HG02678 (cell line): Measurements from ENCODE around the gene SGSM2.

Experiments used
- ATAC-seq: cut with Tn5 transposase; IDR thresholded peaks from one replicate; pipeline ENCODE4 v1.9.1; 2021; ENCODE audit warnings: mild to moderate bottlenecking, moderate library complexity; ENCODE audit not compliant: unreplicated experiment

The SGSM2 gene

DNA sequence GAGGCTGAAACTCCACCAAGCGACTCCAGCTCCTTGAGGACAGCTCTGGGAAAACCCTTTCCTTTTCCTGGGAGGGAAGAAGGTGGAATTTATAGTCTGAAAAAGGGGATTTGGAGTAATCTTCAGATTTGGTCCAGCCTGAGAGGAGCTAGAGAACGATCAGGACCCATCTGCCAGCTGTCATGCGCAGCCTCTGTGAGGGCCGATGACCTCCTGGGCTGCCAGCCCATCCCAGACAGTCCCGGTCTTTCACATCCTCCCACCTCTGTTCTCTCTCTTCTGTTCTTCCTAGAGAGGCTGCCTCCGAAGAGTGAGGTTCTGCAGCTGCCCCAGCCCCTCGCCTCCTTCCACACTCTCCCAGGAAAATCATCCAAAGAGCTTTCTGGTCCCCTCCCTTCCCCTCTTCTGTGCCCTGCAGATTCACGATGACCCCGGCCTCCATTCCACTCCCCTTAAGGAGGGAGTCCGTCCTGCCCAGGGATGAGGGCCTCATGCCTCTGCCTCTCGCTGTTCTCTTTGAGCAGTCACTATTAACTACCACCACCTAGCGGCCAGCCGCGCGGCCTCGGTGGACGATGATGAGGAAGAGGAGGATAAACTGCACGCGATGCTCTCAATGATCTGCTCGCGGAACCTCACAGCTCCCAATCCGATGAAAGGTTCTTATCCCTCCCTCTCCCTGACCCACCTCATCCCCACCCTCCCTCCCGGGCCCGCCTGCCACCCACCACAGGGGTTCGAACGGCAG is 29.6 kb downstream of the SGSM2 start:
- no peak for ATAC-seq

DNA sequence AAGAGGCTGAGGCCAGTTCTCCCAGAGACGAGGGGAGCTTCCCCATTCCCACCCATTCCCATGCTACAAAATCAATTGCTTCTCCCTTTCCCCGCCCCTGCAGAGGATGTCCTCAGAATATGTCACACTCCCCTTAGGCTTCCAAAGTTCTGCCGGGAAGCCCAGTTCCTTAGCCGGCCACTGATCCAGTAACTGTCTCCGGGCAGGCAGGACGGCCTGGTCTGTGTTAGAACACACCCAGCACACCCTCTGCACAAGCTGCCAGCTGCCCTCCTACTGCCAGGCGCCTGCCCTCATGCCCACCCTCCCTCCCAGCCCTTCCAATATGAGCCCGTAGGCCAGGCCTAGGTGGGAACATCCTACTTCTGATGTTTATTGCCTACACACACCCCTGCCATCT is 31.1 kb downstream of the SGSM2 start:
- ATAC-seq = no peak

DNA sequence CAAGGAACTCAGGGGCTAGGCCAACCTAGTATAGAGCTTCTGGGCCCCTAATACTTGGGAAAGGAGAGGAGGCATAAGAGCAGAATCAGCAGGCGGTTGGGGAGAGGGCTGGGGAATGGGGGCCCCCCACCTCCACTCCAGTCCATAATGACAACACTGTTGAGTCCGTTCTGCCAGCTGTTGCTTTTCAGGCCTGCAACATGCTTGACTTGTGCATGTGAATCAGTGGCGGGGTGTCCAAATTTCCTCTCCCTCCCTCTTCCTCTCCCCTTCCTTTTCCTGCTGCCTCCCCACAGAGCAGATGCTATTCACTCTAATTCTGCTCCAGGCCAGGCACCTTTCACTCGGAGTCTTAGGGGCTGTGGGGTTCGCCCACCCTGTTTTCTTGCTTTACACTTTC is 31.7 kb downstream of the SGSM2 start:
- no peak for ATAC-seq

DNA sequence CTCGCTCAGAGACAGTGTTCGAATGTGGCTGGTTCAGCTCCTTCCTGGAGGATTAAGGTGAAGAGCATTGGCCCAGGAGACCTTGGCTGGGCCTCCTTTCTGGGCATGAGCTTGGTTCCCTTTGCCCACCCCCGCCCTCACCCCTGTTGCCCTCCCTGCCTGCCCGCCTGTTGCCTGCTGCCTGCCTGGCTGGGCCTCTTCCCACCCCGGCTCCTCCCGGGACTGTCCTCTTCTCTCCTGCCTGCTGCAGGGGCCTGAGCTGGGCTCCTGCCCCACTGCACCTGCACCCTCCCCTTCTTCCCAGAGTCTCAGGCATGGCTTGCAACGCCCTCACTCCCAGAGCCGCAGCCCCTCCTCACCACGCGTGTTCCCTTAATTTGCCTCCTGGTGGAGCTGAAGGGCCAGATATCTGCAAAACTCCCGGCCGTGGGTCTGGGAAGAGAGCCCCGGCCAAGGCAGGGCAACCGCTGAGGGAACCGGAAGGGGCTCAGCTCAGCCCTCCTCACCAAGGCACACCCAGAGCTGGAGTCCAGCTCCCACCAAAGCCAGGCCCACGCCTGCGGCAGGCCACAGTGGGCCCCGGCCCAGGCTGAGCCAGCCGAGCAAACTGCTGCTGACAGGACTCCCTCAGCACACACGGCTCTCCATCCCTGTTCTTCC is 32.4 kb downstream of the SGSM2 start:
- ATAC-seq = no peak

DNA sequence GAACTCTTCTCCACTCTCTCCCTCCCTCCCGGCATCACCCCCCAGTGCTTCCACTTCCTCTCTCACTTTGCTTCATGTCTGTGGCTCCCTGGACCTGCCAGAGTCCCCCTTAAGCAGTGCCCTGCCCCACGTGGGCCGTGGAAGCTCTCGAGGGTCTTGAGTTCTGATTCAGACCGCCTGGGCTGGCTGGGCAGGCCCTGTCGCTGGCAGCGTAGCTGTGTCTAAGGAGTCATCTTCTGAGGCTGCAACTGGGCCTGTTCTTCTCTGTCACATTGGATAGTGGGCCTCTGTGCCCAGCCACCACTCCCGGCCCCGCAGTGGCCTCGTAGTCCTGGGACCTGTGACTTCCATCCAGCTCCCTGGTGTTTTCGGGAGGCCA is 32.9 kb downstream of the SGSM2 start:
- no peak for ATAC-seq

DNA sequence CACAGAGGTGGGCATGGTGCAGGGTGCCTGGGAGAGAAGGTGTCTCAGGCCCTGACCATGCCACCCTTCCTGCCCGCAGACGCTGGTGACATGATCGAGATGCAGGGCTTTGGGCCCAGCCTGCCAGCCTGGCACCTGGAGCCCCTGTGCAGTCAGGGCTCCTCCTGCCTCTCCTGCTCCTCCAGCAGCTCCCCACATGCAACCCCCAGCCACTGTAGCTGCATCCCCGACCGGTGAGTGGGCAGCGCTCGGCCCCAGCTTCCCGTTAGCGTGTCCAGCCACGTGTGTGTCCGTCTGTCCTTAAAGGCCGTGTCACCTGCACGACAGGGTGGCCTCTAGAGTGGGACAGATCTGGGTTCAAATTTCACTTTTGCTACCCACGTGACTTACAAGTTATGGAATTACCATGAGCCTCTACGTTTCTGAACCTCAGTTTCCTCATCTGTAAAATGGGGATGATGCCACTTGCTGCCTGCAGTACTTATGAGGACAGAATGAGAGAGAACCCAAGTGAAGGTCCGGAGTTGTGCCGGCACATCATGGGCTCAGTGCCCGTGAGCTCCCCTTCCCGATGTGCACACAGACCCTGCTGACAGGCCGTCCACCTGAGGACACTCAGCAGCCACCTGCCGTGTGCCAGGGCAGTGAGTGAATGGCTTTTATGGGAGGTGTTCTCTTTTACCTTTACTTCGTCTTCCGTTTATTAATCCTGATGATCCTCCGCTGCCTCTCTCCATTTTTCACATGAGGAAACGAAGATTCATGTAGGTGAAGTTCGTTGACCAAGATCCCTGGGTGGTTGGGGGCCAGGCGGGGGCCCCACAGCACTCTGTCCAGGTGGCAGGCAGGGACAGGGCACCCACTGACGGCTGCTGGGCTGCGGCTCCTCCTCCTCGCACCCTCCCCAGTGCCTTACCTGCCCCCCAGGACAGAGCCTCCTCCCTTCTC is 34.2 kb downstream of the SGSM2 start:
- no peak for ATAC-seq

DNA sequence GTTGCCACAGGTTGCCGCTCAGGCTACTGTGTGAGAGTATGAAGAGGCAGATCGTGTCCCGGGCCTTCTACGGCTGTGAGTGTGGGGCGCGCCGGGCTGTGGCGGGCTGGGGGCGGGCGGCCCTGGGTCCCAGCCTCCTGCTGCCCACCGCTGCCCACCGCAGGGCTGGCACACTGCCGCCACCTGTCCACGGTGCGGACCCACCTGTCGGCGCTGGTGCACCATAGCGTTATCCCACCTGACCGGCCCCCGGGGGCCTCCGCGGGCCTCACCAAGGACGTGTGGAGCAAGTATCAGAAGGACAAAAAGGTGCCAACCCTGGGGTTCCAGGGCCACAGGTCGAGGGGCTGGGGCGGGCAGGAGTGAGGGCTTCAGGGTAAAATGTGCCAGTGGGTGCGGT is 34.9 kb downstream of the SGSM2 start:
- no peak for ATAC-seq

DNA sequence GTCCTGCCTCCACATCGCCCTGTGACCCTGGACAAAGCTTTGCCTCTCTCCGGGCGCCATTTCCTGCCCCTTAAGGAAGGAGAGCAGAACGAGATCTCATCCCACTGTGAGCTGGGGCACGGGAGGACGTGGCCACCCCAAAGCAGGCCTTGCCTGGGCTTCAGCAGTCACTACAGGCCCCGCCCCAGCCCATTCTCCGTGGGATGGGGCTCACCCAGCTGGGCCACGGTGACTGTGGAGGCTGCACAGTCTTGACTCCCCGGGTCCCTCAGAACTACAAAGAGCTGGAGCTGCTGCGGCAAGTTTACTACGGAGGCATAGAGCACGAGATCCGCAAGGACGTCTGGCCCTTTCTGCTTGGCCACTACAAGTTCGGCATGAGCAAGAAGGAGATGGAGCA is 35.4 kb downstream of the SGSM2 start:
- no peak for ATAC-seq

DNA sequence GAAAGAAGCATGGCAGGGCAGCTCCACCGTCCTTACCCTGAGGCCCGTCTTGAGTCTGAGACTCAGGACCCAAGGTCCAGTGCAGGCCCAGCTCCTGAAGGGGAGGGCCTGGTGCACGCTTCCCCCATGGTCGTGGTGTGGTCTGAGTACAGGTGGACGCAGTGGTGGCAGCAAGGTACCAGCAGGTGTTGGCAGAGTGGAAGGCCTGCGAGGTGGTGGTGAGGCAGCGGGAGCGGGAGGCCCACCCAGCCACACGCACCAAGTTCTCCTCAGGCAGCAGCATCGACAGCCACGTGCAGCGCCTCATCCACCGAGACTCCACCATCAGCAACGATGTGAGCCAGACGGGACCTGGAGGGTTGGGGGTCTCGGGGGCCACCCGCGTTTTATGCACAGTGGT is 35.9 kb downstream of the SGSM2 start:
- ATAC-seq = no peak

DNA sequence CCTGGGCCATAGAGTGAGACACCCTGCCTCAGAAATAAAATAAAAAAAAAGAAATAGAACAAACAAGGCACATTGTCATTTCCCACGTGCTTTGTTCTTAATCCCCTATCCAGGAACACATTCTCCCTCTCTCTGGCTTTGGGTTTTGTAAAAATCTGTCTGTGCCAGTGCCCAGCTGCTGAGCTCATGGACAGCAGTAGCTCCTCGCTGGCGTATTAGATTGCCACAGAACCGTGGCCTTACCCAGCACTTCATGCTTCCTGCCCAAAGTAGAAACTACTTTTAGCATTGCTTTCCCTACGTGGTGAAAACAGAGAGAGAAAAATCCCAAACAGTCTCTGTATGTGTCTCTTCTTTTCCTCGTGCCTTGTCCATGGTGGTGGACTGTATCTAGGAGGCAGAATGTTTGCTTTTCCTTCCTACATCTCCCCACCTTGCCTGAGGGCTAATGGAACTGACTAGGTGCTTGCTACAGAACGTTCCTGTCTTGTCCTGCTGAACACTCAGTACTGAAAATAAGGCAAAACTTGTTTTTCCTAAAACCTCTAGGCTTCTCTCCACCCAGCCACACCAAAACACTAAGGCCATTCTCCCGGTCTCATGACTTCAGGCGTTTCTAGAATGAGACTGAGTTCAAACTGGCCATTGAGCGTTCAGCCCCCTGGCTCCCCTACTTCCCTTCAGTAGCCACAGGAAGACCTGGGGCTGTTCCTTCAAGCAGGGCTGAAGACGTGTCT is 37.4 kb downstream of the SGSM2 start:
- no peak for ATAC-seq

DNA sequence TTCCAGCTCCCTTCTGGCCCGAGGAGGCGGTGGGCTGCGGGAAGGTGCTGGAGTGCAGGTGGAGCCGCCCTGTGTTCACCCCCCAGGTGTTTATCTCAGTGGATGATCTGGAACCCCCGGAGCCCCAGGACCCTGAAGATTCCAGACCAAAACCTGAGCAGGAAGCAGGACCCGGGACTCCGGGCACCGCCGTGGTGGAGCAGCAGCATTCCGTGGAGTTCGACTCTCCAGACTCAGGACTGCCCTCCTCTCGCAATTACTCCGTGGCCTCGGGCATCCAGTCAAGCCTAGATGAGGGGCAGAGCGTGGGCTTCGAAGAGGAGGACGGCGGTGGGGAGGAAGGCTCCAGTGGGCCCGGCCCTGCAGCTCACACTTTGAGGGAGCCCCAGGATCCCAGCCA is 38.1 kb downstream of the SGSM2 start:
- ATAC-seq = no peak

DNA sequence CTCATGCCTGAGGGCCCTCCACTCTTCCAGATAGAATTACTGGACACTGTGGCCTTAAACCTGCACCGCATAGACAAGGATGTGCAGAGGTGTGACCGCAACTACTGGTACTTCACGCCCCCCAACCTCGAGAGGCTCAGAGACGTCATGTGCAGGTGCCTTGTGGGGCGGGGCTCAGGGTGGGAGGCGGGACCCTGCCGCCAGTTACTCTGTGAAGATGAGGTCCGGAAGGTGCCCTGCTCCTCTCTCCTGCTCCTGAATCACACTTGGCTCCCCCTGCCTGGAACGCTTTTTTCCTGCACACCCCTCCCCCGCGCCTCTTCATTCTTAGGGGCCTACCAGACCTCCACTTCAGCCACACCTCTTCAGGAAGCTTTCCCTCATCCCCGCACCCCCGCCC is 38.8 kb downstream of the SGSM2 start:
- no peak for ATAC-seq

DNA sequence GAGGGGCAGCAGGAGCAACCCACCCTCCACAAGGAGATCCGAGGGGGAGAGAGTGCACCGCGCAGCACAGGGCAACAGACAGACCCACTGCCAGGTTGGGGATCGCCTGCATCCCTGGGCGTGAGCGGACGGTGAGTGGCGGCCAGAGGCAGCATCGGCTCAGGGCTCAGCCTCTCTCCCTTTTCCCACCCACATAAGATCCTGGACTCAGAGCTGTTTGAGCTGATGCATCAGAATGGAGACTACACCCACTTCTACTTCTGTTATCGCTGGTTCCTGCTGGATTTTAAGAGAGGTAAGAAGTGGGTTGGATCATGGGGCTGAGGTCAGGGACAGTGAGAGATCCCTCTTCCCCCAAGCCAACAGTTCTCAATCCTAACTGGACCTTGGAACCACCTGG is 40.4 kb downstream of the SGSM2 start:
- no peak for ATAC-seq

DNA sequence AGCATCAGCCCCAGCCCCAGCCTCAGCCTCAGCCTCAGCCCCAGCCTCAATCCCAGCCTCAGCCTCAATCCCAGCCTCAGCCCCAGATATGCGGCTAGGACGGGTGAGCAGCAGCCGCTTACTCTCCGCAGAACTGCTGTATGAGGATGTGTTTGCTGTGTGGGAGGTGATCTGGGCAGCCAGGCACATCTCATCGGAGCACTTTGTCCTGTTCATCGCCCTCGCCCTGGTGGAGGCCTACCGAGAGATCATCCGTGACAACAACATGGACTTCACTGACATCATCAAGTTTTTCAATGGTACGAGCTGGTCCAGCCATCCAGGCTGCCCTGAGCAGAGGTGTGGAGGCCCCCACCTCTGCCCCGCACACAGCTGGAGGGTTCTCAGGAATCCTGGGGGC is 41.6 kb downstream of the SGSM2 start:
- ATAC-seq = no peak

DNA sequence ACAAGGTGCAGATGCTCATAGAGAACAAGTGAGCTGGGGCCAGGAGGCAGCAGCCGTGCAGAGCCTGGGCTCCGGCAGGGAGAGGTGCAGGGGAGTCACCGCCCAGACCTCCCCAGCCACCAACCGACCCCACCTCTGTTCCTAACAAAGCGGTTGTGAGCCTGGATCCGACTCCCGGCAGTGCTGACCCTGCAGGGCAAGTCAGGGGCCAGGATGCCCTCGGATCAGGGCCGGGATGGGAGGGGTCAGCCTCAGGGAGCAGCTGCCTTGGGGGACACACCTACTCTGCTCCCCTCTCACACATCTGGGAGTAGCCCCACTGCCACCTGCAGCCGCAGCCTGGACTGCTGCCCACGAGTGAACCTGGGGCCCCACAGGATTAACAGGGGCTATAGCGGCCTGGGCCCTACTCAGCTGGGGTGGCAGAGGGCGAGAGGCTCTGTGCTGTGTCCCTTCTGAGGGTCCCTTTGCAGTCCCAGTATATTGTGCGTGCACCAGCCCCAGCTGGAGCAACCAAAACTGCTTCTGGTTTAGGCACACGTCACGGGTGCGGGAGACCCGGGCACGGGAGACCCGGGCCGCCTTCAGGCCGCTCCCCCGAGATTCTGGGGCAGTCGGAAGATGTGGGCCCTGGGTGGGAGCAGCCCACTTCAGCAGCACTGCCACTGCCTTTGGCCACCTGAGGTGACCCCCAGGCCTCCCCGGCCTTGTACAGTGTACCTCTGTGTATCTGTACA is 42.4 kb downstream of the SGSM2 start:
- no peak for ATAC-seq

DNA sequence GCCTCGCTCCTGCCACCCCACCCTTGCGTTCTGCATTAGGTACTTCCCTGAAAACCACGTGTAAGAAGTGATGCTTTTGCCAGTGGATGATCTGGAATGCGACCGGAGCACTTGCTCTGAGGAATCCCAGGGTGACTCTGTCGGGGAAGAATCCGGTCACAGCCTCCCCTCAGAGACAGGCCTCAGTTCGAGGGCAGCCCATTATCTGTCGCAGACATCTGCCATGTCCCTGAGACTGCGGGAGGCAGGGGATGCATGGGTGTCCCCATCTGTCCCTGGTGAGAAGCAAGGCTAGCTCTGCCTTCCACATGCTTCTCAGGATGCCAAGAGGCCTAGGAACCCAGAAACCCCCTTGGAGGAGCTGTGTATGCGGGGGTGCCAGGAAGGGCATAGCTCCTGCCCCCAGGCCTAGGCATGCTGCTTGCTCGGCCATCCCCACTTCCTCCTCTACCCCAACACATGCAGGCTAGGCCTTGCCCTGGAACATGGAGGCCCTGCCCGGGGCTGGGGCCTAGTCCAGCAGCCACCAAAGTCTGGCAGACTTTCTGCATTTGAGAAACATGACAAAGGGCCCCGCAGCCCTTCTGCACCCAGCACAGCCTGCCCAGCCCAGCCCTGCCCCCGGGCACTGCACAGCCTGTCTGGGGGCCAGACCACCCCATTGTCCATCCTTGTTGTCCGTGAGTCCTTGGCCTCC is 43.1 kb downstream of the SGSM2 start:
- ATAC-seq = no peak

DNA sequence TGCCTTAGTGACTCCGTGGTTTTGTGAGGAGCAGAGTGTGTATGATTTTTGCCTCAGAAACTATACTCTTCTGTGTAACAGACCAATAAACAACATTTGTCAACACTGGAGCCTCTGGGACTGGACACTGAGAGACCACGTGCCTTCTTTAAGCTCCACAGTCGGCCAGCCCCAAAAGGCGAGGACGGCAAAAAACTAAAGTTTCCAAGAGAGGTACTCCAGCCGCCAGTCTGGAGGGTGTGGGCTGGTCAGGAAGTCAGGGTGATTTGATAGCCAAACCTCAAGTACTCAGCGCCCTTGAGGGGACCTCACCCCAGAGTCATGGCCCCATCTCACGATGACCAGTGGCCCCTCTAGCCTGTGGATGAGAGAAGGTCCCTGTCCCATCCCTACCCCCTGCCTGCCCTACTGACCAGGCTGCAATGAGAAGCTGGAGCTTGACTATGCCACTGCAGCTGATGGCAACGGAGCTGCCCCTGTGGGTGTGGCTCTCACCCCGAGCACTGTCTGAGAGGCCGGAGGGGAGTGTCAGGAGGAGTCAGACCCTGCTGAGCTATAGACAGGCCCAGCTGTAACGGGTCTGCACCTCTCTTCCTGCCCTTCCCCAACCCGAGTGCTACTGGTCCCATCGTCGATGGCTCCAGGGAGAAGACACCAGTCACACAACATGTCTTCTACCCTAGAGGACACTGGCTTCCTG is 43.8 kb downstream of the SGSM2 start:
- ATAC-seq = no peak

DNA sequence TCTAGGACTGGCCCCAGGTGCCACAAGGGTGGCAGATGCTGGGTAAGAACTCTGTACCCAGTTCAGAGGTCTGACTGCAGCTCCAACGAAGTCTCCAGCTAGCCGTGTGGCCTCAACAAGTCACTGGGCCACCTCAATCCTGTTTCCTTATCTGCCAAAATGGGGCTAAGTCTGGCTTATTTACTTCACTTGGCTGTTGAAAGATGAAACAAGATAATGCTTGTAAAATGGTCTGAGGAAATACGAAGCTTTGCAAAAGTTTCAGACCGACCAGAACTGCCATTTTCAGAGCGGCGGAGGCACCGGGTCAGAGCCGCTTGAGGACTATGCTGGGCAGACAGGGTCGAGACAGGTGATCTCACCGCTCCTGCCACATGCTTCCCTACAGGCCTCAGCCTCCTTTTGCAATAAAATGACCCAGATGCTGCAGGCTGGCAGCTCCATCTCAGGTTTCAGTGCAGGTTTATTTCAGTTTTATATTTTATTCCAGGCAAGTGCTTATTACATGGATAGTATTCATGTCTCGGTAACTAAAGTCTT is 46.4 kb downstream of the SGSM2 start:
- no peak for ATAC-seq
